Osteoblast (primary cell): ENCODE measurements around the gene GFI1. TPM values are rescaled to one million over a fixed set of nuclear protein-coding genes. Genes with fewer than 3 reads are reported as not detected.

ENCODE experiments used
- DNase-seq: peaks from one replicate; pipeline ENCODE4 v3.0.0; 2011; ENCODE audit warnings: low spot score, mixed read lengths; ENCODE audit not compliant: insufficient read length; ENCODE audit errors: missing footprints
- H2AFZ ChIP-seq: 2 replicates; pipeline ENCODE4 v1.6.0; 2011; ENCODE audit warnings: mild to moderate bottlenecking, low read length
- H3K27ac ChIP-seq: 2 replicates; pipeline ENCODE4 v1.5.1; 2011; ENCODE audit warnings: mild to moderate bottlenecking, low read depth, low read length, moderate library complexity
- H3K27me3 ChIP-seq: 2 replicates; pipeline ENCODE4 v1.6.0; 2012; ENCODE audit warnings: mild to moderate bottlenecking, control low read depth, inconsistent platforms, low read length, moderate library complexity; ENCODE audit not compliant: insufficient read depth
- H3K36me3 ChIP-seq: 2 replicates; pipeline ENCODE4 v1.5.1; 2011; ENCODE audit warnings: mild to moderate bottlenecking, low read length, control low read depth, moderate library complexity; ENCODE audit not compliant: insufficient read depth
- H3K4me1 ChIP-seq: 2 replicates; pipeline ENCODE4 v1.5.1; 2011; ENCODE audit warnings: mild to moderate bottlenecking, low read length, control low read depth, moderate library complexity; ENCODE audit not compliant: insufficient read depth
- H3K4me2 ChIP-seq: 2 replicates; pipeline ENCODE4 v1.6.0; 2011; ENCODE audit warnings: mild to moderate bottlenecking, low read length; ENCODE audit not compliant: insufficient read depth
- H3K4me3 ChIP-seq: fragments of 200-600 bp; sonication (generic); 3 replicates; pipeline ENCODE4 v1.5.1; 2012; ENCODE audit warnings: mild to moderate bottlenecking, low read length, inconsistent platforms; ENCODE audit not compliant: insufficient read depth
- H3K79me2 ChIP-seq: 2 replicates; pipeline ENCODE4 v1.6.0; 2012; ENCODE audit warnings: mild to moderate bottlenecking, low read length, control low read depth, inconsistent platforms; ENCODE audit not compliant: insufficient read depth
- H3K9me3 ChIP-seq: 2 replicates; pipeline ENCODE4 v1.5.1; 2011; ENCODE audit warnings: low read depth, low read length, control low read depth
- H4K20me1 ChIP-seq: 2 replicates; pipeline ENCODE4 v1.6.0; 2012; ENCODE audit warnings: mild to moderate bottlenecking, low read length, control low read depth; ENCODE audit not compliant: insufficient read depth
- CTCF ChIP-seq: IDR thresholded peaks from 2 replicates; pipeline ENCODE4 v1.5.1; 2011; ENCODE audit warnings: mild to moderate bottlenecking, low read depth, low read length, moderate library complexity; ENCODE audit errors: extremely low read depth
- total RNA-seq: library from RNA; depleted of rRNA; stranded (reverse); fragments of >200 nt; gene quantifications from 2 replicates; pipeline ENCODE4 v1.2.3, GENCODE V29; 2012

GFI1 gene
- total RNA-seq, 1 donor: not detected

- Histone ChIP-seq H3K27me3 (peaks cover 95% of the 10 kb centered on the region), H3K4me3 (no peak overlapping the region), H3K27ac (no peak overlapping the region), H3K9me3 (no peaks in the 10 kb centered on the region), H3K4me2 (no peak overlapping the region), H4K20me1 (peaks cover 13% of the 10 kb centered on the region), H3K79me2 (no peaks in the 10 kb centered on the region), H3K4me1 (peaks cover 21% of the 10 kb centered on the region), H3K36me3 (no peaks in the 10 kb centered on the region), H2AFZ (no peak overlapping the region)
- no peak for DNase-seq
- TF ChIP-seq CTCF: no peak
Observed at GRCh38 chr1:92481599-92481925, 5.2 kb downstream of the GFI1 start.

DNA sequence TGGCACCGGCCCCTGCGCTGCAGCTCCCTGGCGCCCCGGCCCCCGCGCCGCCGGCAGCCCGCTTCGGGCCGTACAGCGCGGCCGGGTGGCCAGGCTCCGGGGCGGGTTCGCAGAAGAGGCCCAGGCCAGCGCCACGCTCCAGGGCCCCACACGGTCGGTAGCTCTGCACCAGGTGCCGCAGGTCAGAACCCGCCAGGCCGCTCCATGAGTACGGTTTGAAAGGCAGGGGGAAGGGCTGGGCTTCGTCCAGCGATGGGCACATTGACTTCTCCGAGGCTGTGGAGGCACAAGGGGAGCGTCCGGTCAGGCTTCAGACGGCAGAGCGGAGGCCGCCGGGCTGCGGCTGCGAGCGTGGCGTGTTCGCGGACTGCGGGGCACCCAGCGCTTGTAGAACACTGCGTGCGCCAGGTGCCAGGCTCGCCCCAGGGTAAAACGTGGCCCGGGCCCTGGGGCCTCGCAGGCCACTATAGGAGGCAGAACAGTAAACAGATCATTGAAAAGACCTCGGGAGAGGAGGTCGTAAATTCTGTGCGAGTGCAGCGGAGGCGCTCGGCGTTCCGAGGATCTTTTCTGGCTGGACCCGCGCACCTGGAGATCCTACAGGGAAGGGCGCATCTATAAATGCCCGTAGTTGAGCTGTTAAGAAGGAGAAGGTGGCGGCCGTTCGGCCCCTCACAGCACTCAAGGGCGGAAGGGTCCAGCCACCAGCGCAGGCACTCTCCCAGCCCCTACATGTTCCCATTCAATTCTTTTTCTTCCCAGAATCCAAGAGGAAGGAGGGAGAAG, 5.7 kb downstream of the GFI1 start:
- Histone ChIP-seq H3K79me2 (no peaks in the 10 kb centered on the region), H2AFZ (no peak overlapping the region), H3K4me2 (no peak overlapping the region), H3K27ac (no peak overlapping the region), H3K9me3 (no peaks in the 10 kb centered on the region), H4K20me1 (peaks cover 13% of the 10 kb centered on the region), H3K4me1 (peaks cover 18% of the 10 kb centered on the region), H3K27me3 (peaks cover 97% of the 10 kb centered on the region), H3K4me3 (no peak overlapping the region), H3K36me3 (no peaks in the 10 kb centered on the region)
- TF ChIP-seq CTCF: no peak
- DNase-seq: peak; percentile 78

GRCh38 chr1:92480200-92480812, 6.4 kb downstream of the GFI1 start:
- peaks cover 14% of the 10 kb centered on the region for H3K4me1 ChIP-seq

More at GRCh38 chr1:92480200-92480812, 6.4 kb downstream of the GFI1 start:
- no peak overlapping the region for H3K4me2 ChIP-seq
- H3K9me3 ChIP-seq: no peaks in the 10 kb centered on the region
- DNase-seq: no peak
- H3K27ac ChIP-seq: no peak overlapping the region
- no peak overlapping the region for H3K4me3 ChIP-seq
- peaks cover 96% of the 10 kb centered on the region for H3K27me3 ChIP-seq
- peaks cover 13% of the 10 kb centered on the region for H4K20me1 ChIP-seq
- no peaks in the 10 kb centered on the region for H3K36me3 ChIP-seq
- no peak for TF ChIP-seq CTCF
- H2AFZ ChIP-seq: no peak overlapping the region
- H3K79me2 ChIP-seq: no peaks in the 10 kb centered on the region
